ENCODE data around the gene CRLF2. TPM values are rescaled to one million over a fixed set of nuclear protein-coding genes. Genes with fewer than 3 reads are reported as not detected.
"Not testable (repeated sequence)": the region's sequence is repeated elsewhere in the genome, so short reads cannot be mapped to it uniquely, and the experiment has no call there.

The CRLF2 gene
- total RNA-seq, 4 donors from 2014 or later: 0.95 TPM; not detected in 3

DNA sequence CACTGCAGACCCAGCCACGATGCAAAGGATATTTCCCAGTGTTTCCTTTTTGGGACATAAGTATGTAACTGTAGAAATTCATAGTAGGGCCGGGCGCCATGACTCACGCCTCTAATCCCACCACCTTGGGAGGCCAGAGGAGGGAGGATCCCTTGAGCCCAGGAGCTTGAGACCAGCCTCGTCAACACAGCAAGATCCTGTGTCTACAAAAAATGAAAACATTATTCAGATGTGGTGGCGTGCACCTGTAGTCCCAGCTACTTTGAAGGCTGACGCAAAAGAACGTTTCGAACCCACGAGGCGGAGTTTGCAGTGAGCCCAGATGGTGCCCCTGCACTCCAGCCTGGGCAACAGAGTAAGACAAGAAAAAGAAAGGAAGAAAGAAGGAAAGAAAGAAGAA, 49.2 kb downstream of the CRLF2 start:
- TF ChIP-seq, protein P1, sequence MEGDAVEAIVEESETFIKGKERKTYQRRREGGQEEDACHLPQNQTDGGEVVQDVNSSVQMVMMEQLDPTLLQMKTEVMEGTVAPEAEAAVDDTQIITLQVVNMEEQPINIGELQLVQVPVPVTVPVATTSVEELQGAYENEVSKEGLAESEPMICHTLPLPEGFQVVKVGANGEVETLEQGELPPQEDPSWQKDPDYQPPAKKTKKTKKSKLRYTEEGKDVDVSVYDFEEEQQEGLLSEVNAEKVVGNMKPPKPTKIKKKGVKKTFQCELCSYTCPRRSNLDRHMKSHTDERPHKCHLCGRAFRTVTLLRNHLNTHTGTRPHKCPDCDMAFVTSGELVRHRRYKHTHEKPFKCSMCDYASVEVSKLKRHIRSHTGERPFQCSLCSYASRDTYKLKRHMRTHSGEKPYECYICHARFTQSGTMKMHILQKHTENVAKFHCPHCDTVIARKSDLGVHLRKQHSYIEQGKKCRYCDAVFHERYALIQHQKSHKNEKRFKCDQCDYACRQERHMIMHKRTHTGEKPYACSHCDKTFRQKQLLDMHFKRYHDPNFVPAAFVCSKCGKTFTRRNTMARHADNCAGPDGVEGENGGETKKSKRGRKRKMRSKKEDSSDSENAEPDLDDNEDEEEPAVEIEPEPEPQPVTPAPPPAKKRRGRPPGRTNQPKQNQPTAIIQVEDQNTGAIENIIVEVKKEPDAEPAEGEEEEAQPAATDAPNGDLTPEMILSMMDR (IDR thresholded peaks at IDR 0.05): no peak
- no peak for TF ChIP-seq POLR2A (IDR thresholded peaks at IDR 0.05)
- WGBS, 2 donors: 65 to 71% methylated on average over 6 to 11 of the region's 11 CpGs
- no peak for DNase-seq

DNA sequence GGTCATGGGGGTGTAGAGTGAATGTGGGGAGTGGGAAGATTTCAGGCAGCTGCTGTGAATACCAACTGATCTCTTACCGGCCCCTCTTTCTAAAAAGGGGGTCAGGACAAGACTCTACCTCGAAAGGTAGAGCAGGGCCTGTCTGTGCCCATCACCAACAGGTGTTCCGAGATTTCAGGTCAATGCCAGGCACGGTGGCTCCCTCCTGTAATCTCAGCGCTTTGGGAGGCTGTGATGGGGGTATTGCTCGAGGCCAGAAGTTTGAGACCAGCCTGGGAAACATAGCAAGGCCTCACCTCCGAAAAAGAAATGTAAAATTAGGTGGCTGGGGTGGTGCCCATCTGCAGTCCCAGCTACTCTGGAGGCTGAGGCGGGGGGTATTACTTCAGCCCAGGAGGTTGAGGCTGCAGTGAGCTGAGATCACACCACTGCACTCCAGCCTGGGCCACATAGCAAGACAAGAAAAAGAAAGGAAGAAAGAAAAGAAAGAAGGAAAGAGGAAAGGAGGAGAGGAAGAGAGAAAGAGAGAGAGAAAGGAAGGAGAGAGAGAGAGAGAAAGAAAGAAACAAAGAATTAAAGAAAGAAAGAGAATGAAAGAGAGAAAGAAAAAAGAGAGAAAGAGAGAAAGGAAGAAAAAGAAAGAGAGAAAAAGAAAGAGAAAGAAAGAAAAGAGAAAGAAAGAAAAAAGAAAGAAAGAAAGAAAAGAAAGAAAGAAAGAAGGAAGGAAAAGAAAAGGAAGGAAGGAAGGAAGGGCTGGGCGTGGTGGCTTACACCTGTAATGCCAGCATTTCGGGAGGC, 50.1 kb downstream of the CRLF2 start:
- no peak for DNase-seq
- intact Hi-C loops (cut with DNase I): no loop called here
- Histone ChIP-seq H3K4me3 (no peak overlapping the region), H3K36me3 (no peaks in the 10 kb centered on the region), H3K9me3 (no peaks in the 10 kb centered on the region), H3K27ac (no peak overlapping the region), H3K4me1 (peaks cover 0 to 4% (median 0%) of the 10 kb centered on the region in 3 donors), H3K27me3 (peaks cover 0 to 20% (median 0%) of the 10 kb centered on the region in 4 donors)
- 66 to 78% methylated on average over 9 to 10 of the region's 10 CpGs for WGBS, 2 donors
- no peak for TF ChIP-seq POLR2A (IDR thresholded peaks at IDR 0.05)
- TF ChIP-seq, protein P1 (IDR thresholded peaks at IDR 0.05): no peak

More for the DNA sequence above, 49.2 kb downstream of the CRLF2 start:
- no peaks in the 10 kb centered on the region for H3K36me3 ChIP-seq
- intact Hi-C loops (cut with DNase I): no loop called here
- H3K4me3 ChIP-seq: no peak overlapping the region
- H3K27ac ChIP-seq: no peak overlapping the region
- peaks cover 0 to 20% (median 0%) of the 10 kb centered on the region in 4 donors for H3K27me3 ChIP-seq
- peaks cover 0 to 4% (median 0%) of the 10 kb centered on the region in 3 donors for H3K4me1 ChIP-seq
- no peaks in the 10 kb centered on the region for H3K9me3 ChIP-seq

DNA sequence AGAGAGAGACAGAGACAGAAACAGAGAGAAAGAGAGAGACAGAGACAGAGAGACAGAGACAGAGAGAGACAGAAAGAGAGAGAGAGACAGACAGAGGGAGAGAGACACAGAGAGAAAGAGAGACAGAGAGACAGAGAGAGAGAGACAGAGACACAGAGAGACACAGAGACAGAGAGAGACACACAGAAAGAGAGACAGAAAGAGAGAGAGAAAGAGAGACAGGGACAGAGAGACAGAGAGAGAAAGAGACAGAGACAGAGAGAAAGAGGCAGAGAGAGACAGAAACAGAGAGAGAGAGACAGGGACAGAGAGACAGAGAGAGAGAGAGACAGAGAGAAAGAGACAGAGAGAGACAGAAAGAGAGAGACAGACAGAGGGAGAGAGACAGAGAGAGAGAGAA, 52.9 kb downstream of the CRLF2 start:
- no peaks in the 10 kb centered on the region for H3K36me3 ChIP-seq
- H3K27ac ChIP-seq: no peak overlapping the region
- TF ChIP-seq POLR2A (IDR thresholded peaks at IDR 0.05): no peak
- TF ChIP-seq, protein P1 (IDR thresholded peaks at IDR 0.05): no peak
- intact Hi-C loops (cut with DNase I): no loop called here
- H3K9me3 ChIP-seq: no peaks in the 10 kb centered on the region
- H3K4me3 ChIP-seq: no peak overlapping the region
- no peak for DNase-seq
- H3K27me3 ChIP-seq: peaks cover 0 to 16% (median 0%) of the 10 kb centered on the region in 4 donors
- H3K4me1 ChIP-seq: no peaks in the 10 kb centered on the region

DNA sequence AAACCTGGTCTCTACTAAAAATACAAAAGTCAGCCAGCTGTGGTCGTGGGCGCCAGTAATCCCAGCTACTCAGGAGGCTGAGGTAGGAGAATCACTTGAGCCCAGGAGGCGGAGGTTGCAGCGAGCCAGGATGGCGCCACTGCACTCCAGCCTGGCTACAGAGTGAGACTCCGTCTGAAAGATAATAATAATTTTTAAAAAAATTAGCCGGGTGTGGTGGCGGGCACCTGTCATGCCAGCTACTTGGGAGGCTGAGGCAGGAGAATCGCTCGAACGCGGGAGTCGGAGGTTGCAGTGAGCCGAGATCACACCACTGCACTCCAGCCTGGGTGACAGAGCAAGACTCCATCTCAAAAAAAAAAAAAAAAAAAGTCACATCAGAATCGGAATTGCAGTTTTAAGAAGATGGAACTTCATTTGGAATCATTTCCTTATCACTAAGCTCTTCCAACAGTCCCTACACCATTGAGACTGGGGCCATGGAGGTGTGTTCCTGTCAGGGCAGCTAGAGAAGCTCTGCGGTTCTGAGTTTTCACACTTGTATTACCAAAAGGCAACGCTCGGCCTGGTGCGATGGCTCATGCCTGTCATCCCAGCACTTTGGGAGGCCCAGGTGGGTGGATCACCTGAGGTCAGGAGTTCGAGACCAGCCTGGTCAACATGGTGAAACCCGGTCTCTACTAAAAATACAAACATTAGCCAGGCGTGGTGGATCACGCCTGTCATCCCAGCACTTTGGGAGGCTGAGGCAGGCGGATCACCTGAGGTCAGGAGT, 55.6 kb downstream of the CRLF2 start:
- H3K4me3 ChIP-seq; H3K9me3 ChIP-seq; intact Hi-C loops (cut with DNase I); DNase-seq; H3K4me1 ChIP-seq; H3K36me3 ChIP-seq; H3K27ac ChIP-seq; H3K27me3 ChIP-seq: not testable (repeated sequence)
- WGBS, 2 donors: 83 to 85% methylated on average over 21 to 23 of the region's 24 CpGs

DNA sequence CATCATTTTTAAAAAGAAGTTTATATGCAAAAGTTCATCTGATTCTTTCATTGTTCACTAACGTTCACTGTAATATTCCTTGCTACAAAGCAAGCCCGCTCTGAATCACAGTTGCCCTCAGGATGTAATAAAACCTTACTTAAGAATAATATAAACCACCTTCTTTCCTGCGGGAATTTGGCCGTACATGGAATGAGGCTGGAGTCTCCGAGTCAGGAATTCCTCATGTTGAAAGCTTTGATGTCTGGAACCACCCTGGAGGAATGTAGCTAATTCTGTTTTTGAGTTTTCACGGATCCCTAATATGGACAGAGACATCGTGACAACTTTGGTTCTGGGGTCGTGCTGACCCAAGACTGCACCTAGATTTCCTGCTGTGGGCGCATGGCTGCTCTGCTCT, 58.5 kb downstream of the CRLF2 start:
- WGBS, 2 donors: 35 to 46% methylated on average over 8 to 9 of the region's 9 CpGs

More for the DNA sequence above, 58.5 kb downstream of the CRLF2 start:
- intact Hi-C loops (cut with DNase I): no loop called here
- no peak overlapping the region for H3K4me3 ChIP-seq
- no peak overlapping the region for H3K27ac ChIP-seq
- TF ChIP-seq, protein P1 (IDR thresholded peaks at IDR 0.05): no peak
- TF ChIP-seq POLR2A (IDR thresholded peaks at IDR 0.05): no peak
- peaks cover 0 to 11% (median 0%) of the 10 kb centered on the region in 4 donors for H3K27me3 ChIP-seq
- no peak for DNase-seq
- H3K36me3 ChIP-seq: no peaks in the 10 kb centered on the region
- H3K9me3 ChIP-seq: no peaks in the 10 kb centered on the region
- no peaks in the 10 kb centered on the region for H3K4me1 ChIP-seq

All from esophagus squamous epithelium (tissue), 5 donors.